ENCODE data around the gene CEP164. TPM values are rescaled to one million over a fixed set of nuclear protein-coding genes. Genes with fewer than 3 reads are reported as not detected.

CEP164 gene
- total RNA-seq, 1 donor from 2014 or later: 20.3 TPM

GRCh38 chr11:117438371-117439000 is 110.8 kb downstream of the CEP164 start:
- H3K36me3 ChIP-seq (ENCODE audit: control insufficient read depth, insufficient read depth, low read length): no peaks in the 10 kb centered on the region
- H3K4me3 ChIP-seq (ENCODE audit: low read depth, low read length): no peak overlapping the region
- FAIRE-seq (no peak), DNase-seq (ENCODE audit: low read depth) (peak; percentile 57)
- TF ChIP-seq CTCF (IDR thresholded peaks at IDR 0.05; ENCODE audit: insufficient read depth, low read length, severe bottlenecking): no peak
- peaks cover 10% of the 10 kb centered on the region for H3K27me3 ChIP-seq (ENCODE audit: control insufficient read depth, insufficient read depth, low read length)

- no peak for TF ChIP-seq CTCF (IDR thresholded peaks at IDR 0.05; ENCODE audit: insufficient read depth, low read length, severe bottlenecking)
Measured at GRCh38 chr11:117439256-117439655, 111.6 kb downstream of the CEP164 start.

DNA sequence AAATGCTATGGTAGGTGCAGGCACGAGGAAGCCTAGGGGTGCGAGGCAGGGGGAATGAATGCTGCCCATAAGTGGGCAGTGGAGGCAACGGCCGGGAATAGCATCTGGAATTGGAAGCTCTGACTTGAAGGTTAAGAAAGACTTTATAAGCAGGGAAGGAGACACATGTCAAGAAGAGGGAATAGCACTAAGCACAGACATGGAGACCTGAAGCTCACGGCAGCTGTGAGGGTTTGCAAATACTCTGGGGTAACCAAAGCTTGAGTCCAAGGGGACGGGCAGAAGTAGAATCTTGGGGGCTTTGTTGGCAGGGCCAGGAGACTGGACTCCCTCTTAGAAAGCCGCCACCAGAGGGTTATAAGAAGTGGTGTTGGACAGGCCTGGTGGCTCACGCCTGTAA is 112.6 kb downstream of the CEP164 start:
- Histone ChIP-seq H3K36me3 (ENCODE audit: control insufficient read depth, insufficient read depth, low read length) (no peaks in the 10 kb centered on the region), H3K4me3 (ENCODE audit: low read depth, low read length) (no peak overlapping the region), H3K27me3 (ENCODE audit: control insufficient read depth, insufficient read depth, low read length) (peaks cover 14% of the 10 kb centered on the region)
- FAIRE-seq (no peak), DNase-seq (ENCODE audit: low read depth) (no peak)
- no peak for TF ChIP-seq CTCF (IDR thresholded peaks at IDR 0.05; ENCODE audit: insufficient read depth, low read length, severe bottlenecking)

More at GRCh38 chr11:117439256-117439655, 111.6 kb downstream of the CEP164 start:
- DNase-seq (ENCODE audit: low read depth): no peak
- Histone ChIP-seq H3K36me3 (ENCODE audit: control insufficient read depth, insufficient read depth, low read length) (no peaks in the 10 kb centered on the region), H3K27me3 (ENCODE audit: control insufficient read depth, insufficient read depth, low read length) (peaks cover 13% of the 10 kb centered on the region), H3K4me3 (ENCODE audit: low read depth, low read length) (no peak overlapping the region)
- FAIRE-seq: peak; percentile 72

DNA sequence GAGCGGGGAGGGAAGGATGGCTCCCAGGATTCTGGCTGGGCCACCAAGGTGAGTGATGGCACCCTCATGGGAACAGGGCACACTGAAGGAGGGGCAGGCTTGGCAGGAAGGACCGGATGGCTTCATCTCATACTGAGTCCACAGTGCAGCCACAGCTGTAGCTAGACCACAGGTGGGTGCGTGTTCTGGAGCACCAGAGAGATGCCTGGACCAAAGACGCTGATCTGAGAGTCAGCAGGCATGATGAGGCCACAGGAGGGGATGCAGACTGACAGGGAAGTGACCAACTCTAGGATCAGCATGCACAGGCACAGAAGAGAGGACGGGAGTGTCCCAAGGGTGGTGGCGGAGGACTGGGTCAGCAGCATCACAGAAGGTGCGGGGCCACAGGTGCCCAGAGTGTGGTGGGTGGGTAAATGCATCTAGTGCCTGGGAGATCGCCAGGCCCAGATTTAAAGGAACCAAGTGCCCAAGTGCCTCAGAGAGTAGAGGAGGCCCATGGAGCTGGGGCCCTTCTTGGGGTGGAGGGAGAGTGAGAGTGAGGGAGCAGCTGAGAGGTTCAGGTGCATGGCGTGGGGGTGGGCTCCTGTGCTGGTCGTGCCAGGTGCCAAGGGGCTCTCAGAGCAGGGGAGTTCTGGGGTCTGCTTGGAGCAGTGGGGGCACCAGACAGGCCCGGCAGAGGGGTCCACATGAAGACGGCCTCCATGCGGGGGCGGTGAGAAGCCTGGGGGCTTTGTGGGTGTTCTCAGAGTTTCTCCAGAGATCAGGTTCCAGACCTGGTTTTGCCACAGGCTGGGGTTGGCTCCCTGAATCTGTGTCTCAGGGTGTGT is 113.7 kb downstream of the CEP164 start:
- Histone ChIP-seq H3K4me3 (ENCODE audit: low read depth, low read length) (no peak overlapping the region), H3K27me3 (ENCODE audit: control insufficient read depth, insufficient read depth, low read length) (peaks cover 16% of the 10 kb centered on the region), H3K36me3 (ENCODE audit: control insufficient read depth, insufficient read depth, low read length) (no peaks in the 10 kb centered on the region)
- FAIRE-seq (peak; percentile 94), DNase-seq (ENCODE audit: low read depth) (no peak)
- no peak for TF ChIP-seq CTCF (IDR thresholded peaks at IDR 0.05; ENCODE audit: insufficient read depth, low read length, severe bottlenecking)

GRCh38 chr11:117442049-117442868 is 114.6 kb downstream of the CEP164 start:
- no peak for FAIRE-seq
- H3K36me3 ChIP-seq (ENCODE audit: control insufficient read depth, insufficient read depth, low read length): no peaks in the 10 kb centered on the region
- H3K4me3 ChIP-seq (ENCODE audit: low read depth, low read length): no peak overlapping the region
- peaks cover 16% of the 10 kb centered on the region for H3K27me3 ChIP-seq (ENCODE audit: control insufficient read depth, insufficient read depth, low read length)
- TF ChIP-seq CTCF (IDR thresholded peaks at IDR 0.05; ENCODE audit: insufficient read depth, low read length, severe bottlenecking): no peak
- no peak for DNase-seq (ENCODE audit: low read depth)

Measured in bronchial epithelial cell (primary cell).